Stimulated activated CD4-positive, alpha-beta T cell treated with anti-CD3 and anti-CD28 coated beads, TNF-alpha, amount 100 ng/mL, for 1 hour (primary cell): Measurements from ENCODE around the gene CD24.
"Not testable (repeated sequence)": the region's sequence is repeated elsewhere in the genome, so short reads cannot be mapped to it uniquely, and the experiment has no call there.

Source experiments
- DNase-seq, 3 donors: peaks; one replicate each; pipeline ENCODE4 v3.0.0-alpha.2; 2020; ENCODE audit warnings: low read depth in 3 of 3, low spot score in 1 of 3

Gene CD24, protein sequence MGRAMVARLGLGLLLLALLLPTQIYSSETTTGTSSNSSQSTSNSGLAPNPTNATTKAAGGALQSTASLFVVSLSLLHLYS

DNA sequence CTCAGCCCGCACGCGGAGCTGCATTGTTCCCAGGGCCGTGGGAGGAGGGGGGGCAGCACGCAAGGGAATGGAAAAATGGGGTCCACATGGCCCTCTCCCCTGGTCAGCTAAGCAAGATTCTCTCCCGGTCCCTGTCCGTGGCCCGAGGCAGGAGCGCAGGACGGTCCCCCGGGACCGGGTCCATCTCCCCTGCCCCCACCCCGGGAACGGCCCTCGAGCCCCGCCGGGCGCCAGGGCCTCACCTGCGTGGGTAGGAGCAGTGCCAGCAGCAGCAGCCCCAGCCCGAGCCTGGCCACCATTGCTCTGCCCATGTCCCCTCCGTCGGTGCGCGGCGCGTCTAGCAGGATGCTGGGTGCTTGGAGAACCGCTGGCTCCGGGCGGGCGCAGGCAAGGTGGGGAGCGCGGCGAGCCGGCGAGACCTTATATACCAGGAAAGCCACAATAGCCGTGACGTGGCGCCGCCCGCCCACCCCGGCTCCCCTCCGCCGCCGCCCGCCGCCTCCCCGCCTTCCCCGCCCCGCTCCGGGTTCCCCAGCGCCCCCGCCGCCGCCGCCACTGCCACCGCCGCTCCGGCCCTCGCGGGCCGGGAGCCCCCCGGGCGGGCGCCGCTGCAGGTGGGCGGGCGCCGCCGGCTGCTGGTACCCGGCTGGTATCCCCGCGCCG, at the start of gene CD24:
TSS of gene CD24 (minus strand) at position 394 of the 663 bp plus-strand sequence. CDS start at position 311, 83 bp downstream.
- no peak for DNase-seq

GRCh38 chr6:107021446-107022185, 47.1 kb upstream of the CD24 start:
- DNase-seq = no peak

DNA sequence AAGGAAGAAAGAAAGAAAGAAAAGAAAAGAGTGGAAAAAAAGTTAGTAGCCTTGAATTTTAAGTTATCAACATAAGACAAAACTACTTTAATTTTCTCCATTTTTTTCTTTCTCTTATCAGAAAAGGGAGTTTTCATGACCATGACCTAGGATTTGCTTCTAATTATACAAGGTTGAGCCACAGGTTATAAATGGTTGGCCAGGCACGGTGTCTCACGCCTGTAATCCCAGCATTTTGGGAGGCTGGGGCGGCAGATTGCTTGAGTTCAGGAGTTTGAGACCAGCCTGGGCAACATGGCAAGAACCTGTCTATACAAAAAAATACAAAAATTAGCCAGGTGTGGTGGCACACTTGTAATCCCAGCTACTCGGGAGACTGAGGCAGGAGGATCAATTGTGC, 45.7 kb upstream of the CD24 start:
- no peak for DNase-seq

GRCh38 chr6:107019628-107020027, 45.1 kb upstream of the CD24 start:
- not testable (repeated sequence) for DNase-seq

GRCh38 chr6:107019047-107019446, 44.5 kb upstream of the CD24 start:
- no peak for DNase-seq

DNA sequence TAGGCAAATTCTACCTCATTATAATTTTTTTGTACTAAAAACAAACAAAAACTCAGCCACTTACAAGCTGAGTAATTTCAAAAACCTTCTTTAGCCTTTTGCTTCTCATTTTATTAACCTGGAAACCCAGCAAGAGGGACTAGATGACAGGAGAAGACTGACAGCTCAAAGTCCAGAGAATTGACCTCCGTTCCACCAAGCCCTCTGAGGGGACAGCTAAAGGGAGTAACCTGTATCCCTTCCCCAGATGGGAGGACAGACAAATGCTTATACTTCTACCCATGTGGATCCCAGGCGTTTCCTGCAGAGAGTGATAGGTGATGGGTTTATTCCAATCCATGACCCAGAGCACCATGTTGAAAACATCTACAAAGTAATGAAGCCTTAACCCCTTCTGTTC, 35.0 kb upstream of the CD24 start:
- no peak for DNase-seq

DNA sequence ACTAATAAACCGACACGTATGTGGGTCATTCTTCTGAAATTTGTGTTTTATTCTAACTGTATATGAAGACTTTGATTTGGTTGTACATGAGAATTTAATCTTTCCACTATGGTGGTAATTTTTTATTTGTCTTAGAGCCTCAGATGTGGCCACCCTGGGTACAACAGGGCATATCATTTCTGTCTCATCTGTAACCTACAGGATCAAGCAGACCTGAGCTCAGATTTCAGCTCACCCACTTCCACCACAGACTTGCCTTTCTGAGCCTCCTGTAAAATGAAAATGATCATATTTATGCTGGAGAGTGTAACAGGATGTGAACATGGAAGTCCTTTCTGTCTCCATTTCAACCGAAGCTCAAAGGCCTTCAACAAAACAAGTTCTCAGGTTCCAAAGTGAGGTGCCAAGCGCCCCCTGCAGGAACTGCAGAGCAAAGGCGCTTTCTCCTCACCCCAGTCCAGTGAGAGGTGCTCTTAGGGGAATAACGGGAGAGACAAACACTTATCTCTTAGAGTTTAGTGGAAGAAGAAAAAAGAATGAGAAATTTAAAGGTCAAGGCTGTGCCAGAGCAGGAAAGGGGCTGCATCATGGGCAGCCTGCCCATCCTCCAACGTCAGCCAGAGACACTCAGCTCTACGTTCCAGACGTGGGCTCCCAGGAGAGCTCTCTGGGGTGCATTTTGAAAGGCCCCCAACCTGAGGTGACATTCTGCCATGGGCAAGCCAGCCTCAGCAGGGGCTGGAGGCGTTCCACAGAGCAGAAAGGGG, 23.0 kb upstream of the CD24 start:
- peak in 1 of 3 donors; percentile 24 for DNase-seq

- DNase-seq = no peak
These were observed 21.1 kb upstream of the CD24 start for GRCh38 chr6:106995640-106996039.

- not testable (repeated sequence) for DNase-seq
These were observed 15.2 kb upstream of the CD24 start for GRCh38 chr6:106989737-106990136.

- no peak for DNase-seq
These were observed 14.1 kb upstream of the CD24 start for GRCh38 chr6:106988664-106989063.

GRCh38 chr6:106981926-106982325, 7.4 kb upstream of the CD24 start:
- no peak for DNase-seq

GRCh38 chr6:106980926-106981325, 6.4 kb upstream of the CD24 start:
- DNase-seq = no peak

DNA sequence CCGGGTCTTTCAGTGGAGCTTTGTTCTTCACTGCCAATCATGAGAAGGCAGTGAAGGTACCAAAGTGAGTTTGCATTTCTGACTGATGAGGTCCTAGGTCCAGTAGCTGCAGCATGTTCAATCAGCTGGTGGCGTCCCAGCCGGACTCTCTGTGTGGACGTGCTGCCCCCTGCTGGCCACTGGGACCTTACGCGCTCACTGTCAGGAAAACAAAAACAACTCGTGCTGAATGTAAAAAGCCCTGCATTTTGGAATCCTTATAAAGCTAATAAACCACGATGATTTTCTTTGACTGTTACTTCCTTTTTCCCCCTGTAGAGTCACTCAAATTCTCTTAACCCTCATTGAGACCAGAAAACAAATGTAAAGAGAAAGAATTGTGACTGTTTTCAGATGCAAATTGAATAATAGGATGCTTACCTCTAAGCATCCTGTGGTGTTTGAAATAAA, 4.9 kb upstream of the CD24 start:
- peak; percentile 30 to 74 (median 47) for DNase-seq

DNA sequence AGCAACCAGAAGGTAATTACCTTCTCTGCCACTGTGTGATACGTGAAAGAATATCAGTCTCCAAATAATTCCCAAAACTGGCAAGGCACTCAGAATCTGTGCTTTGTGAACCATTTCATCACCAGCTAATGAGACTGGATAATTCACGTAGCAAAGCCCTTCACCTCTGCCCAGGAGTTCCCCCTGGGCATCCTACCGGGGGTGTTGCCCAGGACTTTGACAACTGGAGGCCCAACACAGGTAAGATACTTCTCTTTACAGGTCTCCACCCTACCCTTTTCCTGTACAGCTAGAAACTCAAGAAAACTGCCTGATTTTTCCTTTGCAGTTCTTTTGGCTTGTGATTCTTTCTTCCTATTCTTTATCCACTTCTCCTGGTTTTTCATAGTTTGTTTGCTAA, 2.7 kb upstream of the CD24 start:
- no peak for DNase-seq

- DNase-seq = no peak
These were observed 1.7 kb upstream of the CD24 start for GRCh38 chr6:106976270-106976669.

- no peak for DNase-seq
These were observed 1.2 kb upstream of the CD24 start for GRCh38 chr6:106975738-106976064.

- no peak for DNase-seq
These were observed 639 bp upstream of the CD24 start for GRCh38 chr6:106974999-106975737.

DNA sequence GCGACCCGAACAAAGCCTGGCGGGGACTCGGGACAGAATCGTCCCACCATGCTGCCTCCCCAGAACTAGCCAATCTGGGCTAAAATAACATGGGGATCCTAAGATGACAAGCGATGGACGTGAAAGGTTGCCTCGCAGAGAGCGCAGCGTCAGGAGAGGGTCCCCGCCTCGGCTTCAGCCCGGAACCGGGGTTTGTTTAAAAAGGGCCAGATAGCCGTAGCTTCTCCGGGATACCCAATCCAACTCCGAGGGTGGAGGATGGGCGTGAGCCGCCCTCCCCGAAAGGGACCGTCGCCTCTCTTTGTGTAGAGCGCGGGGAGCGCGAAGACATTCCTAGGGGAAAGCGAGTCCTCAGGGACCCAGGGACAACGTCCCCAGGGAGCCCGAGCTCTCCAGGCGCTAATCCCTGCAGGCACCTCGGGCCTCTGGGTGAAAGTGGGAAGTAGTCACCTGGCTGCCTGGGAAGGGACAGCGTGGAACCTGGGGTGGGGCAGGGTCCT, 643 bp downstream of the CD24 start:
- DNase-seq = no peak

DNA sequence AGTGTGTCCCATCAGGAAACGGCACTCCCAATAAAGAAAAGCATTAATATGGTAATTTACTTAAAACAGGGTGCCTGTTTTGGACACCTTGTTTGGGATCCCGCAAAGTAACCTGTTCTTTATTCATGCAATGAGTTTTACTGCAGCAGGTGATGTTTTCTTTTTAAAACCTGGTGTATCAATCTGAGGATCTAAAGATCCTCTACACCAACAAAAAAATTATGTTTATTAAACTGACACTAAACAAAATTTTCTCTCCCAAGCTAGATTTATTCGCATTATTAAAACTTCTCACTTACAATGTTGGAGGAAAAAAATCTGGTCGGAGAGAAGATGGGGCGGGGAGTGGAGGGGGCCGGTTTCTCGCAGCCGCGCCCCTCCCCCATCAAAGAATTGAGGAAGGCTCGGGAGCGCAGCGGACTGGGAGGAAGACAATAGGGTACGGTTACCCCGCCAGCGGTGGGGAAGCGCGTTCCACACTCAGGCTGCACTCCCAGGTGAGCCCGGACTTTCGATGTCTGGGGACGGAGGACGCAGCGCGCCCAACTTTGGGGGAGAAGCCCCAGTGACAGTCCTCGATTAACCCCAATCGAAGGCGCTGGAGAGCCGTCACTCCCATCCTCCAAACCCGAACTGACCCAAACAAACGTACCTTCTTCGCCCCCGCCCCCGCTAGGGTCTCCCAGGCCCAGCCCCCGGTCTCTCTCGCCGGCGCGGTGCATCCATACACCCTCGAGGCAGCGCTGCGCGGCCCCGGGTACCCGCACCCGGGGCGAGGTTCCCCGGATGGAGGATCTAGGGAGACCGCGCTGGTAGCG, 1.3 kb downstream of the CD24 start:
- DNase-seq = no peak

DNA sequence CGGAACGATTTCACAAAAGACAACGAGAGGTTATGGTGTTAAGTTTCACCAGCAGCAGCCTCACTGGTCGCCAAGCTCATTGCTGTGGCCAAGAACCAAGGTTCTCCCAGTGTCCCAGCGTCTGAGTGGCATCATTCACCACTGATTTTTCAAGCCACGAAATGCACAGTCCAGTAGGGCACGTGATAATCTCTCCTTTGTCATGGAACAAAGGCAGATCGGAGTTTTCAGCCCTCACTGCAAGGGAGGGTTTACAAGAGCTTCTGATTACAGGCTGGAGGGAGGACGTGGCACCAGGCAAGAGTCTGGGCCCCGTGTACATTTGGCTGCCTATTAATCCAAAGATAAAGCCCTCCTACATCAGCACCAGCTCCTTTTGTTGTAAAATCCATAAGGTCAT, 2.0 kb downstream of the CD24 start:
- DNase-seq = no peak
